SW480 (cell line): Measurements from ENCODE around the gene AGXT.
"Not testable (repeated sequence)": the region's sequence is repeated elsewhere in the genome, so short reads cannot be mapped to it uniquely, and the experiment has no call there.

Source experiments
- DNase-seq: peaks from one replicate; pipeline ENCODE4 v3.0.0-alpha.2; 2016; ENCODE audit warnings: low spot score

Gene AGXT

GRCh38 chr2:240840435-240841060 lies 28.1 kb upstream of the AGXT start:
- DNase-seq = peak; percentile 68

- not testable (repeated sequence) for DNase-seq
Observed at GRCh38 chr2:240846309-240846708, 22.3 kb upstream of the AGXT start.

GRCh38 chr2:240846873-240847595 lies 21.6 kb upstream of the AGXT start:
- no peak for DNase-seq

GRCh38 chr2:240847817-240848216 lies 20.8 kb upstream of the AGXT start:
- DNase-seq = no peak

GRCh38 chr2:240848900-240849680 lies 19.5 kb upstream of the AGXT start:
- DNase-seq = no peak

GRCh38 chr2:240850026-240850425 lies 18.6 kb upstream of the AGXT start:
- no peak for DNase-seq

GRCh38 chr2:240850756-240851077 lies 17.9 kb upstream of the AGXT start:
- no peak for DNase-seq

- DNase-seq = peak; percentile 64
Observed at GRCh38 chr2:240851078-240851991, 17.3 kb upstream of the AGXT start.

- no peak for DNase-seq
Observed at GRCh38 chr2:240852671-240853314, 15.8 kb upstream of the AGXT start.

GRCh38 chr2:240855670-240856069 lies 13.0 kb upstream of the AGXT start:
- no peak for DNase-seq

GRCh38 chr2:240856151-240856980 lies 12.3 kb upstream of the AGXT start:
- DNase-seq = peak; percentile 25

GRCh38 chr2:240857039-240858008 lies 11.3 kb upstream of the AGXT start:
- no peak for DNase-seq

- no peak for DNase-seq
Observed at GRCh38 chr2:240858321-240858720, 10.3 kb upstream of the AGXT start.

GRCh38 chr2:240858871-240859270 lies 9.8 kb upstream of the AGXT start:
- no peak for DNase-seq

GRCh38 chr2:240861547-240861946 lies 7.1 kb upstream of the AGXT start:
- no peak for DNase-seq

- no peak for DNase-seq
Observed at GRCh38 chr2:240864475-240864874, 4.1 kb upstream of the AGXT start.

GRCh38 chr2:240865391-240865790 lies 3.2 kb upstream of the AGXT start:
- DNase-seq = no peak

GRCh38 chr2:240869109-240869955 lies 708 bp downstream of the AGXT start:
- DNase-seq = no peak
